Smooth muscle cell (in vitro differentiated cells): ENCODE measurements around the gene GTF2E1. TPM values are rescaled to one million over a fixed set of nuclear protein-coding genes. Genes with fewer than 3 reads are reported as not detected.
"Not testable (repeated sequence)": the region's sequence is repeated elsewhere in the genome, so short reads cannot be mapped to it uniquely, and the experiment has no call there.

Source experiments
- DNase-seq: peaks from one replicate; lab custom pipeline; 2025; ENCODE audit not compliant: unreplicated experiment; lab: John Stamatoyannopoulos, UW
- H2AFZ ChIP-seq: fragments of 200-600 bp; sonication (generic); 2 replicates; pipeline ENCODE4 v1.6.0; 2016; ENCODE audit warnings: antibody characterized with exemption, low read depth, mild to moderate bottlenecking
- H3F3A ChIP-seq: fragments of 200-600 bp; sonication (generic); 2 replicates; pipeline ENCODE4 v1.6.0; 2017; ENCODE audit warnings: antibody characterized with exemption, low read depth
- H3K27ac ChIP-seq: fragments of 200-600 bp; sonication (generic); 2 replicates; pipeline ENCODE4 v1.5.1; 2016; ENCODE audit warnings: low read depth, mild to moderate bottlenecking
- H3K27me3 ChIP-seq: fragments of 200-600 bp; sonication (generic); 2 replicates; pipeline ENCODE4 v1.6.1; 2016; ENCODE audit warnings: low read depth, mild to moderate bottlenecking
- H3K36me3 ChIP-seq: fragments of 200-600 bp; sonication (generic); 2 replicates; pipeline ENCODE4 v1.5.1; 2016; ENCODE audit warnings: low read depth
- H3K4me1 ChIP-seq: fragments of 200-600 bp; sonication (generic); 2 replicates; pipeline ENCODE4 v1.5.1; 2016; ENCODE audit warnings: low read depth
- H3K4me2 ChIP-seq: fragments of 200-600 bp; sonication (generic); 2 replicates; pipeline ENCODE4 v1.6.0; 2016; ENCODE audit warnings: mild to moderate bottlenecking
- H3K4me3 ChIP-seq: fragments of 200-600 bp; sonication (generic); 2 replicates; pipeline ENCODE4 v1.5.1; 2016; ENCODE audit warnings: mild to moderate bottlenecking
- H3K79me2 ChIP-seq: fragments of 200-600 bp; sonication (generic); 2 replicates; pipeline ENCODE4 v1.6.0; 2016; ENCODE audit warnings: low read depth, mild to moderate bottlenecking
- H3K9ac ChIP-seq: fragments of 200-600 bp; sonication (generic); 2 replicates; pipeline ENCODE4 v1.6.0; 2016; ENCODE audit warnings: low read depth
- H3K9me3 ChIP-seq: fragments of 200-600 bp; sonication (generic); replicated peaks from 2 replicates; pipeline ENCODE4 v1.5.1; 2016; ENCODE audit warnings: low read depth
- H4K20me1 ChIP-seq: fragments of 200-600 bp; sonication (generic); 2 replicates; pipeline ENCODE4 v1.6.0; 2016; ENCODE audit warnings: low read depth
- CTCF ChIP-seq: fragments of 200-600 bp; sonication (generic); IDR thresholded peaks from 2 replicates; pipeline ENCODE4 v1.5.1; 2017; ENCODE audit warnings: borderline replicate concordance, mild to moderate bottlenecking, antibody characterized with exemption; ENCODE audit not compliant: insufficient read depth, poor library complexity, severe bottlenecking
- WGBS: methylation state at CpG from one replicate; pipeline ENCODE4 v1.1.7; 2016; ENCODE audit warnings: low lambda C conversion rate; 5-methylcytosine and 5-hydroxymethylcytosine counted together
- polyA plus RNA-seq: library from polyadenylated mRNA; unstranded; fragments of >200 nt; fragmentation: Nextera tagmentation; extraction: Ambion mirVana; gene quantifications from 2 replicates; pipeline ENCODE4 v1.2.1, GENCODE V29; 2016
- total RNA-seq: library from RNA; depleted of rRNA; stranded (reverse); fragments of >200 nt; gene quantifications from 2 replicates; pipeline ENCODE4 v1.2.3, GENCODE V29; 2014

The GTF2E1 gene
- total and polyA plus RNA-seq, 2 experiments from 2014 or later, result 17.0 to 17.6 TPM

GRCh38 chr3:120773932-120774331 lies 31.4 kb downstream of the GTF2E1 start:
- Histone ChIP-seq H3K79me2 (peaks cover 21% of the 10 kb centered on the region), H3K27me3 (no peaks in the 10 kb centered on the region), H3K9ac (peak overlapping the region; percentile 8), H3K27ac (peak overlapping the region; percentile 35), H3K4me3 (no peak overlapping the region), H2AFZ (no peak overlapping the region), H3K36me3 (peaks cover 10% of the 10 kb centered on the region), H3K4me2 (peak overlapping the region; percentile 44), H3K9me3 (no peaks in the 10 kb centered on the region), H3F3A (no peaks in the 10 kb centered on the region), H3K4me1 (peaks cover 6% of the 10 kb centered on the region), H4K20me1 (no peaks in the 10 kb centered on the region)
- DNase-seq, result no peak
- TF ChIP-seq CTCF, result no peak

- Histone ChIP-seq H3K4me2 (no peak overlapping the region), H3K9ac (no peak overlapping the region), H2AFZ (no peak overlapping the region), H3K79me2 (peaks cover 7% of the 10 kb centered on the region), H3F3A (no peaks in the 10 kb centered on the region), H3K36me3 (peaks cover 10% of the 10 kb centered on the region), H3K9me3 (no peaks in the 10 kb centered on the region), H3K4me1 (peaks cover 6% of the 10 kb centered on the region), H3K27ac (peak overlapping the region; percentile 35), H4K20me1 (no peaks in the 10 kb centered on the region), H3K4me3 (no peak overlapping the region), H3K27me3 (no peaks in the 10 kb centered on the region)
- no peak for TF ChIP-seq CTCF
- DNase-seq, result no peak
- WGBS, result 69% methylated on average over 4 of the region's 4 CpGs
Measured at GRCh38 chr3:120775411-120775810, 32.9 kb downstream of the GTF2E1 start.

- no peak for TF ChIP-seq CTCF
- Histone ChIP-seq H3K79me2 (peaks cover 16% of the 10 kb centered on the region), H2AFZ (no peak overlapping the region), H4K20me1 (no peaks in the 10 kb centered on the region), H3K4me2 (peak overlapping the region; percentile 73), H3K4me1 (peaks cover under 1% of the 10 kb centered on the region), H3K9me3 (no peaks in the 10 kb centered on the region), H3K27ac (peak overlapping the region; percentile 87), H3K27me3 (no peaks in the 10 kb centered on the region), H3K9ac (no peak overlapping the region), H3F3A (no peaks in the 10 kb centered on the region), H3K36me3 (peaks cover 10% of the 10 kb centered on the region), H3K4me3 (no peak overlapping the region)
- WGBS, result 94% methylated on average over 3 of the region's 3 CpGs
- no peak for DNase-seq
Measured at GRCh38 chr3:120778776-120779175, 36.2 kb downstream of the GTF2E1 start.

- Histone ChIP-seq H3K27ac (peak overlapping the region; percentile 87), H3K9me3 (no peaks in the 10 kb centered on the region), H2AFZ (no peak overlapping the region), H4K20me1 (no peaks in the 10 kb centered on the region), H3K36me3 (peaks cover 10% of the 10 kb centered on the region), H3K9ac (no peak overlapping the region), H3K27me3 (no peaks in the 10 kb centered on the region), H3K79me2 (peaks cover 16% of the 10 kb centered on the region), H3K4me1 (no peaks in the 10 kb centered on the region), H3K4me3 (no peak overlapping the region), H3K4me2 (peak overlapping the region; percentile 80), H3F3A (no peaks in the 10 kb centered on the region)
- no peak for TF ChIP-seq CTCF
- no peak for DNase-seq
- 50% methylated on average over 13 of the region's 13 CpGs for WGBS
Measured at GRCh38 chr3:120780977-120781376, 38.4 kb downstream of the GTF2E1 start.

GRCh38 chr3:120785832-120786231 lies 43.3 kb downstream of the GTF2E1 start:
- DNase-seq, result not testable (repeated sequence)
- H3K4me2 ChIP-seq, result peak overlapping the region; percentile 58

More at GRCh38 chr3:120785832-120786231, 43.3 kb downstream of the GTF2E1 start:
- H4K20me1 ChIP-seq, H2AFZ ChIP-seq, H3K36me3 ChIP-seq, H3K4me1 ChIP-seq, H3K9me3 ChIP-seq, H3F3A ChIP-seq, H3K27me3 ChIP-seq, H3K9ac ChIP-seq, H3K4me3 ChIP-seq: not testable (repeated sequence)
- WGBS, result 65% methylated on average over 5 of the region's 5 CpGs
- H3K27ac ChIP-seq, result peak overlapping the region; percentile 43
- peaks cover 23% of the 10 kb centered on the region for H3K79me2 ChIP-seq
